HL-60/S4 treated with phorbol 12-myristate 13-acetate at 8.2 ng/mL for 4 days and 3 days (cell line): Measurements from ENCODE around the gene DIPK1B.

Experiments
- in situ Hi-C: fragments of 300-500 bp; cut with MboI; formaldehyde crosslinking; loops from 2 replicates; pipeline ENCODE4 v1.15.0; 2022; ENCODE audit warnings: low sequenced_read_pairs

Gene DIPK1B

GRCh38 chr9:136733611-136734010 is 21.2 kb downstream of the DIPK1B start:
- in situ Hi-C loops = no loop called here

GRCh38 chr9:136734837-136735496 is 22.6 kb downstream of the DIPK1B start:
- in situ Hi-C loops = no loop called here

GRCh38 chr9:136735812-136736480 is 23.6 kb downstream of the DIPK1B start:
- in situ Hi-C loops = no loop called here

- in situ Hi-C loops = no loop called here
These were observed 26.6 kb downstream of the DIPK1B start for GRCh38 chr9:136738960-136739359.

GRCh38 chr9:136739509-136739908 is 27.1 kb downstream of the DIPK1B start:
- in situ Hi-C loops = no loop called here

GRCh38 chr9:136740069-136740468 is 27.7 kb downstream of the DIPK1B start:
- in situ Hi-C loops = no loop called here

GRCh38 chr9:136740491-136740890 is 28.1 kb downstream of the DIPK1B start:
- in situ Hi-C loops = no loop called here

GRCh38 chr9:136740971-136741882 is 28.9 kb downstream of the DIPK1B start:
- in situ Hi-C loops = no loop called here

- in situ Hi-C loops = no loop called here
These were observed 29.7 kb downstream of the DIPK1B start for GRCh38 chr9:136741883-136742571.

GRCh38 chr9:136742591-136743391 is 30.4 kb downstream of the DIPK1B start, which contains the start of gene LCN10:
TSS of gene LCN10 (minus strand) at chr9:136742940. CDS start at chr9:136742903, 37 bp downstream.
- in situ Hi-C loops = no loop called here

- in situ Hi-C loops = no loop called here
These were observed 31.4 kb downstream of the DIPK1B start for GRCh38 chr9:136743639-136744211.

GRCh38 chr9:136744773-136745172 is 32.4 kb downstream of the DIPK1B start:
- in situ Hi-C loops = no loop called here

- in situ Hi-C loops = no loop called here
These were observed 33.2 kb downstream of the DIPK1B start for GRCh38 chr9:136745389-136746154.

GRCh38 chr9:136746155-136746490 is 33.8 kb downstream of the DIPK1B start:
- in situ Hi-C loops = no loop called here

- in situ Hi-C loops = no loop called here
These were observed 34.2 kb downstream of the DIPK1B start for GRCh38 chr9:136746621-136747020.

GRCh38 chr9:136747161-136748060 is 35.0 kb downstream of the DIPK1B start:
- in situ Hi-C loops = no loop called here

GRCh38 chr9:136748201-136748600 is 35.8 kb downstream of the DIPK1B start, which contains the start of gene LCN6:
TSS of gene LCN6 (minus strand) at chr9:136748525. CDS start at chr9:136748483, 42 bp downstream.
- in situ Hi-C loops = no loop called here
